SHP77 treated with DMSO at 0.1 percent for 48 hours (cell line): ENCODE data around the gene OAS3.
"Not testable (repeated sequence)": the region's sequence is repeated elsewhere in the genome, so short reads cannot be mapped to it uniquely, and the experiment has no call there.

ENCODE experiments used
- DNase-seq: peaks from one replicate; lab custom pipeline; 2025; lab: John Stamatoyannopoulos, UW

OAS3 gene

GRCh38 chr12:112985642-112986290 is 47.5 kb downstream of the OAS3 start:
- DNase-seq = no peak

- no peak for DNase-seq
Measured at GRCh38 chr12:112986291-112986800, 48.1 kb downstream of the OAS3 start.

GRCh38 chr12:112987561-112987960 is 49.3 kb downstream of the OAS3 start:
- no peak for DNase-seq

- no peak for DNase-seq
Measured at GRCh38 chr12:112988224-112988623, 50.0 kb downstream of the OAS3 start.

- DNase-seq = not testable (repeated sequence)
Measured at GRCh38 chr12:112988823-112989385, 50.6 kb downstream of the OAS3 start.

GRCh38 chr12:112989806-112990205 is 51.5 kb downstream of the OAS3 start:
- no peak for DNase-seq

- DNase-seq = peak; percentile 59
Measured at GRCh38 chr12:112992541-112993398, 54.5 kb downstream of the OAS3 start.

- no peak for DNase-seq
Measured at GRCh38 chr12:112995008-112995407, 56.7 kb downstream of the OAS3 start.

GRCh38 chr12:112996501-112996900 is 58.2 kb downstream of the OAS3 start:
- DNase-seq = no peak

- no peak for DNase-seq
Measured at GRCh38 chr12:112997506-112997905, 59.2 kb downstream of the OAS3 start.

GRCh38 chr12:112998987-112999767 is 60.9 kb downstream of the OAS3 start:
- no peak for DNase-seq

- DNase-seq = no peak
Measured at GRCh38 chr12:113000433-113000832, 62.2 kb downstream of the OAS3 start.

GRCh38 chr12:113002155-113002554 is 63.9 kb downstream of the OAS3 start:
- DNase-seq = no peak

GRCh38 chr12:113002676-113003075 is 64.4 kb downstream of the OAS3 start:
- no peak for DNase-seq

- no peak for DNase-seq
Measured at GRCh38 chr12:113003636-113004035, 65.4 kb downstream of the OAS3 start.

- no peak for DNase-seq
Measured at GRCh38 chr12:113005762-113006161, 67.5 kb downstream of the OAS3 start.

GRCh38 chr12:113006206-113006605 is 67.9 kb downstream of the OAS3 start:
- no peak for DNase-seq

GRCh38 chr12:113006641-113007040 is 68.4 kb downstream of the OAS3 start:
- no peak for DNase-seq

- no peak for DNase-seq
Measured at GRCh38 chr12:113007166-113007565, 68.9 kb downstream of the OAS3 start.

- DNase-seq = no peak
Measured at GRCh38 chr12:113010701-113011100, 72.4 kb downstream of the OAS3 start.

- no peak for DNase-seq
Measured at GRCh38 chr12:113014565-113014964, 76.3 kb downstream of the OAS3 start.

GRCh38 chr12:113016796-113017195 is 78.5 kb downstream of the OAS3 start:
- no peak for DNase-seq
